HG02981 (cell line): ENCODE measurements around the gene F7.

Experiments
- ATAC-seq: cut with Tn5 transposase; IDR thresholded peaks from one replicate; pipeline ENCODE4 v1.9.1; 2021; ENCODE audit warnings: mild to moderate bottlenecking, moderate library complexity; ENCODE audit not compliant: unreplicated experiment

Gene F7

DNA sequence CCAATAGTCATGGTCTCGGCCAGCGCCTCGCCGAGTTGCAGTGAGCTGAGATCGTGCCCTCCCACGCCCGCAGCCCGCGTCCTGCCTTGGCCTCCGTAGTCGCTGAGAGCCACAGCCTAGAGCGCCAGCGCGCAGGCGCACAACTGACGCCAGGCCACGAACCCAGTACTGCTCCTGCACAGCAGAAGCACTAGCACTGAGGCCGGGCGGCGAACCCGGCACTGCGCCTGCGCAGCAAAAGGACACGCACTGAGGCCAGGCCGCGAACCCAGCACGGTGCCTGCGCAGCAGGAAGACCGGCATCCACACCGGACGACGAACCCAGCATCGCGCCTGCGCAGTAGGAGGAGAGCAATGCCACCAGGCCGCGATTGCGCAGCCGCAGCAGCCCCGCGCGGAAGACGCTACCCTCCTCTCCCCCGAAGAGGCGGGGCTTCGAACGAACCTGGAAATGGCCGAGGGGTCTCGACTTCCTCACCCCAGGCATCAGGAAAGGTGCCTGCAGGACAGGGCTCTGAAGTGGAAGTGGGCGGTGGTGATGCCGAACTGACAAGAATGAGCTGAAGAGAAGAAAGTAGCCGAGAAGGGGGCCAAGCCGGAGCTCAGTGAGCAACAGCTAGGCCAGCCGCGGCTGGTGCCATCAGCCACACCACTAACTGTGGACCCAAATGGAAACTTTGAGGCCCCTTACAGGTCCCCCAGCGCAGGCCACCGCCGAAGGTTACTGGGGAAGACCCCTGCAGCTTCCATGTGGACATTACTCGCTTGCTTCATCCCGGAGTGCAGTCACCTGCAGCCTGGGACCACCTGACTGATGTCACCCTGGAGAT is 24.5 kb downstream of the F7 start:
- ATAC-seq = no peak

DNA sequence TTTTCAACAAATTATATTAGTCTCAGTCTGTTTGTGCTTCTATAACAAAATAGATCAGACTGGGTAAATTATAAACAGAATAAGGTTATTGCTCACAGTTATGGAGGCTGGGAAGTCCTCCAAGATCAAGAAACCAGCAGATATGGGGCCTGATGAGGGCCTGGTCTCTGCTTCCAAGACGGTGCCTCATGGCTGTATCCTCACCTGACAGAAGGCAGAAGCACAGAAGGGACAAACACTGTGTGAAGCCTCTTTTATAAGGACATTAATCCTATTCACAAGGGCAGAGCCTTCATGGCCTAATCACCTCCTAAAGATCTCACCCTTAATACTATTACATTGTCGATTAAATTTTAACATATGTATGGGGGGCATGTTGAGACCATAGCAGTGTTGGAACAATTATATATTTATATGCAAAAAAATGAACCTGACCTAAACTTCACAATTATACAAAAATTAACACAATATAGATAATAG is 29.7 kb downstream of the F7 start:
- no peak for ATAC-seq

DNA sequence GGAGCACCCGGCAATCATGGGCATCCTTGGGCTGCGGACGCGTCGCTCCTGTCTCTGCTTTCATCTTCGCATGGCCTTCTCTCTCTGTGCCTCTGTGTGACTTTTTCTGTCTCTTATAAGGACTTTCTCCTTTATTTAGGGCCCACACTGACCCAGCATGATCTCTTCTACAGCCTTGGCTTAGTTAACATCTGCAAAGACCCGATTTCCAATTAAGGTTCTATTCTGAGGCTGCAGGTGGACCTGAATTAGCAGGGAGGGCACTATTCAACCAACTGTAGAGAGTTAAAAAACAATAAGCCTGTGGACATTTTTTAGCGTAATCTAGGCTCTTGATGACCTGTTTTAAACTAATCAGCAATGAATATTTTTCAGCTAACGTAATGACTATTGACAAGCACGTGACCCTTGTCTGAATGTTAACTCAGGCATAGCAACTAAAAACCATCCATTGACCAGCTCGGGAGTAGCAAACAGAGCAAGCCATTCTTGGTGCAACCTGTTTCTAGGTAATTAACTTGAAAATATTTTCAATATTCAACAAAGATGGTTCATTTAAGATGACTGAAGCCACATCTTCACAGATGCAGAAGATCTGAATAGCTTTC is 32.2 kb downstream of the F7 start:
- no peak for ATAC-seq

DNA sequence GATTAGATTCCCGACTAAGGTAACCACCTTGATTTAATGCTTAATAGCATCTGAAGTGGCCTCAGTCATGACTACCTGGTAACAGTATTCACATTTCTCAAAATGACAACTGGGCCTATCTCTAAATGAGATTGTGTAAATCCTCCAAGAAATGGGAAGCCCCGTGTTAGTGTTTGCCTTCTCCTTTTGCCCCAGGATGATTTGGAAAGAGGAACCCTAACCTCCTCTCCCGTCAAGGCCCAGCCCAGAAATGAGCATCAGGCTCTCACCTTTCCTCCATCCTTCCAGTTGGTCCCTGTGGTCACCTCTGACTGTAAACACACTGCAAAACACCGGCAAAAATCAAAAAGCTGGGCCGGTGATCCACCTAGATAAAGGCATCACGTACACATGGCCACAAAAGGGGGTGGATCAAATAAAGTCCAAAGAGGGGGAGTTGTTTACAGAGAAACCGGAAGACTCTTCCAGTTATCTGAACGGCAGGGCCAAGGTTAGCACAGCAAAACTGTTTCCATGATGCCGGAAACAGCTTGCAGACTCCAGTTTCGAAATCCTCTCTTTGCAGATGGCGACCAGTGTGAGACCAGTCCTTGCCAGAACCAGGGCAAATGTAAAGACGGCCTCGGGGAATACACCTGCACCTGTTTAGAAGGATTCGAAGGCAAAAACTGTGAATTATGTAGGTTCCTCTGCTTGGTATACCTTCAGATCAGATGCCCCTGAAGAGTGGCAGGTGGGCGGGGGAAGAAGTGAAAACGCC is 33.4 kb downstream of the F7 start:
- ATAC-seq = no peak

DNA sequence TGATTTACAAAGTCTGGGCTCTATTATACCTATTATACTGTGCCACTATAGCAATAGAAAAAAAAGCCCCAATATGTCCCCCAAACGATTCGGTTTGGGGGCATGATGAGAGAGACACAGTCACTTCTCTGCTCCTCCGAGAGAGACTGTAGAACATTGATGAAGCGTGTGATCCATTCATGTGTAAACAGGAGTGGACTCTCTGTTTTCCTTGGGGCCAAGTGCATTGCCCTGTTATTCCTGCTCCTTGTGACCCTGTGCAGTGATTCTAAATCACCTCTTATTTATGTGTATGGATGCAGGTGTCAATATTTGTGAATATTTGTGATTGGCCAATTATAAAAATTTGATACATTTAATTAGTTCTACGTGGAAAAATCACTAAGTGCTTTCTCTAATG is 34.0 kb downstream of the F7 start:
- ATAC-seq = no peak

DNA sequence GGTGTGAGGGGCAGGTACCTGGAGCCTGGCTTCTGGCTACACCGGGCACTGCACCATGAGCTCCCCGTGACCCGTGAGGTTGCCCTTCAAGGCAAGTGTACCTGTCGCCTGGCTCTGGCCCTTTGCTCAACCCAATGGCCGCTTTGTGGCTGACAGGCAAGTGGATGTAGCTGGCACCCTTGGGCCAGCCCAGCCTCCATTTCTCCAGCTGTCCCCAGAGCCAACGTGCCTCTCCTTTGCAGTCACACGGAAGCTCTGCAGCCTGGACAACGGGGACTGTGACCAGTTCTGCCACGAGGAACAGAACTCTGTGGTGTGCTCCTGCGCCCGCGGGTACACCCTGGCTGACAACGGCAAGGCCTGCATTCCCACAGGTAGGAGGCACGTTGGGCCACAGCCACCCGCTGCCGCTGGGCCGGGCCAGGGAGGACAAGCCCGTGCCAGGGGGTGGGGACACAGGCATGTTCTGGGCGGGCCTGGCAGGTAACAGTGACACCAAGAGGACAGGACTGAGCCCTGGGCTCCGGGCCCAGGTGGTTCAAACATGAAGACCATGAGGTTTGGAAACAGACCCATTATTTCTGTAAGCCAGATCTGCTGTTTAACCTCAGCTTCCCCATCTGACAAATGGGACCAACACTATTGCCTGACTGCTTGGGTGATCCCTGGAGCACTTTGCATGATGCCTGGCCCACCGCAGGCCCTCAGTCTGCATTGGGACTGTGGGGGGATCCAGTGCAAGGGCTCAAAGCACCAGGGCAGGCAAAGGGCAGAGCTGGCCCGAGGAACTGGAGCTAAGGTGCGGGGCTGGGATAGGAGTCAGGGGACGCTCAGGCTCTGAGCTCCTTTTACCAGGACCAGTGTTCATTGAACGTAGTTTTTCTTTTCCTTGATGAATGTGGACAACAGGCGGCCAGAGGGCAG is 35.3 kb downstream of the F7 start:
- no peak for ATAC-seq

DNA sequence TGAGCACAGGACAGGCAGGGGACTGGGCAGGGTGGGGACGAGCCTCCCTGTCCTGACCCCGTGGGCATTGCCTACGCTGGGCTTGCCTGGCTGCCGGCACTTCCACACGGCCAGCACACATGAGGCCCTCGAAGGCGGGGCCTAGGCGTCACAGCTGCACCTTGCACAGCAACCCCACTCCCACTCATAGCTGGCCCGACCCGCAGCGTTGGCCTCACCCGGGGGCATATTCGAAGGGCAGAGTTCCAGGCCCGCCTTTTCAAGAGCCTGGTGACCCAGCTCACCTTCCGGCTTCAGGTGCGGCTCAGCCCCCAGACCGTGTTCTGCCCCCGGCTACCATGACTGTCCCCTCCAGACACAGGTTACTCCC is 36.0 kb downstream of the F7 start:
- ATAC-seq = no peak

DNA sequence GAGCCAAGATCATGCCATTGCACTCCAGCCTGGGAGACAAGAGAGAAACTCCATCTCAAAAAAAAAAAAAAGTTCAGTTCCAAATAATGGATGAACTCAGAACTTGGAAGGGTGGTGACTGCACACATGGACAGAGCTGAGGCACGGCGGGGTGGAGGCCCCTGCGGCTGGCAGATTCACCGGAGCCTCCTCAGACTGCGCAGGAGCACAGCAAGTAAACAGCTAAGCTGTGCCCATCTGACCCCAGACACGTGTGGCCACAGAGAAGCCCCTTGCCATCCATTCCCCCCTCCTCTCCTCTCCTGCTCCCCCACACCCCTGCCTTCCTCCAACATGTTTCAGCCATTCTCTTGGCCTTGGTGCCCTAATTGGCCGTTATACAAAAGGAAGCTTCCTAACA is 37.3 kb downstream of the F7 start:
- ATAC-seq = no peak

DNA sequence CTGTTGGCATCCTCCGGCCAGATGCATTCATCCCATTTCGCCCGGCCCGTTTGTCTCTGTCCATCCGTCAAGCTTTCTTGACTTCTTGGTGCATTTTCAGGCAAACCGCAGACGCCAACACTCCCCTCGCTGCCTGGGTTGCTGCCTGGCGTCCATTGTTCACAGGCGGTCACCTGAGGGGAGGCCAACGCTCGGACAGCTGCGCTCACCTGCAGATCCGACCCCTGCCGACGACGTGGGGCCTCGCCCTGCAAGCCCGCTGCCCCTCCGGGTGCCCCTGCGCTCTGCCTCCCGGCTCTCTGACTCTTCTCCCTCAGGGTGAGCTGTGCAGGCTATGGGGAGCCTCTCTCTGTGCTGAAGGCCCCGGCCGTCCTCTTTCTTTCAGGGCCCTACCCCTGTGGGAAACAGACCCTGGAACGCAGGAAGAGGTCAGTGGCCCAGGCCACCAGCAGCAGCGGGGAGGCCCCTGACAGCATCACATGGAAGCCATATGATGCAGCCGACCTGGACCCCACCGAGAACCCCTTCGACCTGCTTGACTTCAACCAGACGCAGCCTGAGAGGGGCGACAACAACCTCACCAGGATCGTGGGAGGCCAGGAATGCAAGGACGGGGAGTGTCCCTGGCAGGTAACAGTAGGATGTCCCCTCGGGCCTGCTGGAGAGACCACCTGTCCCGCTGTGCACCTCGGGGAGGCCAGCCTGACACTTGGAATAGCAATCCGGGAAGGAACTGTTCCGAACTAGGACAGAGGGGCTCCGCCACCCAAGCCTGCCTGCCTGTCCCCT is 38.1 kb downstream of the F7 start:
- ATAC-seq = no peak

DNA sequence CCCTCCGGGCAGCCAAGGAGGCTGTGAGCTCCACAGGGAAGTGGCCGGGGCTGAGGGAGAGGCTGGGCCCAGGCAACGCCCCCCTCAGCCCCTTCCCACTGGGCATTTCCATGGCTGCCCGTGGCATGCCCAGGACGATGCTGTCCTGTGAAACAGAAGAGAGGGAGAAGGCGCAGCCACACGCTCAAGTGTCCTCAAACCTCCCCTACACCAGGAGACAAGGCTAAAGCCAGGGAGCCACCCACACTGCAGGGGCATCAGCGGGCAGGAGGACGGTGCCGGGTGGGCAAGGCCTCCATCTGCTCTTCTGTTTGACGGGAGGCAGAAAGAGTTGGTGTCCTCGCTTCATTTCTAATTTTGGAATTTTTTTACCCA is 38.7 kb downstream of the F7 start:
- no peak for ATAC-seq

DNA sequence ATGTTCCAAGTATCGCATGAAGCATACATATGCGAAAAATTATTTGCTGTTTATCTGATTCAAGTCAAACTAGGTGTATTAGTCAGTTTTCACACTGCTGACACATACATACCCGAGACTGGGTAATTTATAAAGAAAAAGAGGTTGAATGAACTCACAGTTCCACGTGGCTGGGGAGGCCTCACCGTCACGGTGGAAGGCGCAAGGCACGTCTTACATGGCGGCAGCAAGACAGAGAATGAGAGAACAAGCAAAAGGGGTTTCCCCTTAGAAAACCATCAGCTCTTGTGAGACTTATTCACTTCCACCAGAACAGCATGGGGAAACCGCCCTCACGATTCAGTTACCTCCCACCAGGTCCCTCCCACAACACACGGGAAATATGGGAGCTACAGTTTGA is 39.9 kb downstream of the F7 start:
- no peak for ATAC-seq

DNA sequence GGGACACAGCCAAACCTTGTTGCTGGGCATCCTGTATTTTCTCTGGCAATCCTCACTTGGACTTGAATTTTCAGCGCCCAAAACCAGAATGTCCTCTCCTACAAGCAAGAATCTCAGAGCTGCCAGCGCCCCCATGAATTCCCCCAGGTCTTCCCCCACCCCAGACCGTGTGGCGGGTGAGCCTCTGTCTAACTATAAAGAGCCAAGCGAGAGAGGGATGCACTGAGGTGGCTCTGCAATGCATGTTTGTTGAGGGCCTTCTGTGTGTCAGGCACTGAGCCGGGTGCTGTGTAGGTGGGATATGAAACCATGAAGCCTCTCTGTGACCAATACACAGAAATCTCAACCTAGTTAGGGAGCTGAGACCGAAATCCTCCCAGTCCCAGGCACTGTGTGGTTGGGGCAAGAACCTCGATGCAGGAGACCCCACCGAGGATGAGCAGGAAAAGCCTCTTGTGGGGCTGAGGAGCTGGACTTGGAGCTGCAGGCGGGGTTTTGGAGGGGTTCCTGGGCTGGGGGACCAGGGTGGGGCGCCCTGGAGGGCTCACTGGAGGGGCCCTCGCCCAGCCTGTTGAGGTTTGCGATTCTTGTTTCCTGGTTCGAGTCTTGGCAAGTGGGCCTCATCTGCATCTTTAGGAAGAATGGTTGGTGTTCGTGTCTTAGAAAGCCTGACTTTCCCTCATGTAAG is 40.5 kb downstream of the F7 start:
- ATAC-seq = no peak

DNA sequence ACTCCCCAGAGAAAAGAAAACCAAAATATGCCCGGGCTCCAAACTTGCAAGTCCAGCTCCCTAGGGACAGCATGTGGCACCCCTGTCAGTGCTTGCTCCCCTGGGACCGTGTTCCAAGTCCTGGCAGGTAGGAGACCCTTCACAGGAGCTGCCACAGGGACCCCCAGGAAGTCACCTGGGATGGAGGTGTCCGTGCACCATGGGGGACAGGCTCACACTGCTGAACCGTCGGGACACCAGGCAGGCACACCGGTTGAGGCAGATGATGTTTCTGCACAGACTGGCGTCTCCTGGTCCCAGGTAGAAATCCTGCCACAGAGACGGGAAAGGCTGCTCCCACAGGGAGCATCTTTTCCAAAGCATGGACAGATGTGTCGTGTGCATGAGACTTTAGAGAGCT is 41.2 kb downstream of the F7 start:
- ATAC-seq = no peak

DNA sequence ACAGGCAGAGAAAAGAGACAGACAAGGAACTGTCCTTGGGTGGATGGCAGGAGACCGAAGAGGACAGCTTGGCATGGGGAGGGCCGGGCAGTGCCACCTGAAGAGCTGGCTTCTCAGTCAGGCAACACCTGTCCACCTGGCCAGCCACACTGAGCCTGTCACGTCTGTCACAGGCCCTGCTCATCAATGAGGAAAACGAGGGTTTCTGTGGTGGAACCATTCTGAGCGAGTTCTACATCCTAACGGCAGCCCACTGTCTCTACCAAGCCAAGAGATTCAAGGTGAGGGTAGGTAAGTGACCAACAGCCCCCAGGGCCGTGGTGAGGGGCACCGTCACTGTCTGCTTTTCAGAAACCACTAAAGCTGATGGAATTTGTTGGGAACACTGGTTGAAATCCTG is 41.6 kb downstream of the F7 start:
- ATAC-seq = no peak

DNA sequence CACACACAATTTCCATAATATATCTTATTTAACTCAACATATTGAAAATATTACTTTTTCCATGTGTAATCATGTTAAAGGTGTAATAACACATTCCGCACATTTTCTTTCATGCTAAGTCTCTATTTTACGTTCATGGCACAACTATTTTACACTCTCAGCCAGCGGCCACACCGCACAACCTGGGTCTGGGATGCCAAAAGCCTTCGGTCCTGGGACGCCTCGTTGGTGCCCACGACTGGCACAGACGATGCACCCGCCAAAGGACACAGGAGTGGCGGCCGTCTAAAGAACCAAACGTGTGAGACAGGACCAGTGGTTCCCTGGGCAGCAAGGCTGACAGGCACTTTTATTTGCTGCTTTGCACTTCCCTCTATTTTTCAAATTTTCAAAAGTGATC is 42.8 kb downstream of the F7 start:
- ATAC-seq = no peak

DNA sequence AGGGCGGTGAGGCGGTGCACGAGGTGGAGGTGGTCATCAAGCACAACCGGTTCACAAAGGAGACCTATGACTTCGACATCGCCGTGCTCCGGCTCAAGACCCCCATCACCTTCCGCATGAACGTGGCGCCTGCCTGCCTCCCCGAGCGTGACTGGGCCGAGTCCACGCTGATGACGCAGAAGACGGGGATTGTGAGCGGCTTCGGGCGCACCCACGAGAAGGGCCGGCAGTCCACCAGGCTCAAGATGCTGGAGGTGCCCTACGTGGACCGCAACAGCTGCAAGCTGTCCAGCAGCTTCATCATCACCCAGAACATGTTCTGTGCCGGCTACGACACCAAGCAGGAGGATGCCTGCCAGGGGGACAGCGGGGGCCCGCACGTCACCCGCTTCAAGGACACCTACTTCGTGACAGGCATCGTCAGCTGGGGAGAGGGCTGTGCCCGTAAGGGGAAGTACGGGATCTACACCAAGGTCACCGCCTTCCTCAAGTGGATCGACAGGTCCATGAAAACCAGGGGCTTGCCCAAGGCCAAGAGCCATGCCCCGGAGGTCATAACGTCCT is 43.4 kb downstream of the F7 start:
- no peak for ATAC-seq

DNA sequence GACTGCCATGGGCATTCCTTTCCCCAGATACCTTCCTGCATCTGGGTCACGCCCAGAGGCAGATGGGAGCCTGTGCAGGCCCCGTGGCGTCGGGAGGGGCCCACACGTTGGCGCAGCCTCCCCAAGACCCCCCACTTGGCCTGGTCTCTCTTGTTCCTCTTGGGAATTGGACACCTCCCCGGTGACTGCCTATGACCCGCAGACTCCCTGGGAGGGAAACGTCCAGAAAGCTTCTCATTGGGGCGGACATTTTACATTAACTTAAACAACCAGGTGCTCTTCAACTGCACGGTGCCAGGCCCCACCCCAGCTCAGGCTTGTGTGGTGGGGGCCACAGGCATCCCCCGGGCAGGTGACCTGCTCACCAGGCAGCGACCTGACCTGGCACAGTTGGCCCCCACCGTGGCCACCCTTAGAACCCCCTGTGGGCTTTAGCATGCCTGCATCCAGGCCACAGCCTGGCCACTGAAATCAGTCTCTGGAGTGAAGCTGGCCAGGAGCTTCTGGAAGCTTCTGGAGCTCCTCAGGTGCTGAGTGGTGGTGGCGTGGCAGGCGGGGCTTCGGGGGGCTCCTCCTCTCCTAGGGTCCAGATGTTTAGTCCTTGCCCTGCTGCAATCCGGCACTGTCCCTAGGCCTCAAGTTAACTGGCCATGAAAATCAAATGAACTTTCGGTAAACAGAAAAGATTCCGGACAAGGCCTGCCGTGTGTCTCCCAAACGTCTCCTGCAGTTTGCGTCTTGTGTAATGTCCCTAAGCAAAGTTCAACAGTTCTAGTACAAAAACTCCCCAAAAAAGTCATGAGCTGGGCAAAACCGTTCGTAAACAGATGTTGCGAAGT is 44.3 kb downstream of the F7 start:
- ATAC-seq = no peak
